Duodenal mucosa (tissue), 2 donors: ENCODE data around the gene LCAT.

Experiments
- H3K27ac ChIP-seq: one replicate; pipeline ENCODE4 v1.7.0; 2013; ENCODE audit warnings: low read depth, low read length
- H3K27me3 ChIP-seq, 2 donors: one replicate each; pipeline ENCODE4 v1.7.0; 2013; ENCODE audit warnings: low read length in 2 of 2, control low read depth in 1 of 2; ENCODE audit not compliant: insufficient read depth in 2 of 2, control insufficient read depth in 1 of 2
- H3K36me3 ChIP-seq, 2 donors: one replicate each; pipeline ENCODE4 v1.7.0; 2013; ENCODE audit warnings: low read length in 2 of 2, control low read depth in 1 of 2; ENCODE audit not compliant: insufficient read depth in 2 of 2, control insufficient read depth in 1 of 2
- H3K4me1 ChIP-seq, 2 donors: one replicate each; pipeline ENCODE4 v1.7.0; 2013; ENCODE audit warnings: low read length in 2 of 2, control low read depth in 1 of 2; ENCODE audit not compliant: insufficient read depth in 2 of 2, control insufficient read depth in 1 of 2
- H3K4me3 ChIP-seq, 2 donors: one replicate each; pipeline ENCODE4 v1.7.0; 2013; ENCODE audit warnings: low read length in 2 of 2, low read depth in 1 of 2
- H3K9ac ChIP-seq, 2 donors: one replicate each; pipeline ENCODE4 v1.7.0; 2013; ENCODE audit warnings: low read length in 2 of 2, low read depth in 1 of 2
- H3K9me3 ChIP-seq, 2 donors: one replicate each; pipeline ENCODE4 v1.7.0; 2013; ENCODE audit warnings: low read length in 2 of 2, control low read depth in 1 of 2; ENCODE audit not compliant: control insufficient read depth in 1 of 2

LCAT gene

DNA sequence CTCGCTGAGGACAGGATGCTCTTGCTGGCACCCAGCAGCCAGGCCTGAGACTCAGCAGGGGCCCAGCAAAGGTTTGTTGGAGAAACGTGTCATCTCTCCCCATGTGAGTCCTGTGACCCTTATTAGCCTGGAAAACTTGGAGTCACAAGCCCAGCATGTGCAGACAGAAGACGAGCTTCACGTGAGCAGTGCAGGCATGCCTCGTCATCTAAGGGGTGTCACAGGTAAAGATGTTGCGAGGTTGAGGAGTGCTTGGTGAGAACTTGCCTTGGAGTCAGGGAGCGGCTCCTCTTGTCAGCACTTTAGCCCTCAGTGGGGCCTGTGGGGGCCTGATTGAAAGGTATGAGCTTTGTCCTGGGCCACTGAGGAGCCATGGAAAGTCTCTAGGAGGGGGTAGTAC, 10.1 kb downstream of the LCAT start:
- Histone ChIP-seq H3K9me3 (no peaks in the 10 kb centered on the region), H3K27me3 (no peaks in the 10 kb centered on the region), H3K36me3 (peaks cover 30 to 51% of the 10 kb centered on the region in 2 donors), H3K27ac (no peak overlapping the region), H3K4me1 (peaks cover 15 to 21% of the 10 kb centered on the region in 2 donors), H3K4me3 (no peak overlapping the region), H3K9ac (no peak overlapping the region)

DNA sequence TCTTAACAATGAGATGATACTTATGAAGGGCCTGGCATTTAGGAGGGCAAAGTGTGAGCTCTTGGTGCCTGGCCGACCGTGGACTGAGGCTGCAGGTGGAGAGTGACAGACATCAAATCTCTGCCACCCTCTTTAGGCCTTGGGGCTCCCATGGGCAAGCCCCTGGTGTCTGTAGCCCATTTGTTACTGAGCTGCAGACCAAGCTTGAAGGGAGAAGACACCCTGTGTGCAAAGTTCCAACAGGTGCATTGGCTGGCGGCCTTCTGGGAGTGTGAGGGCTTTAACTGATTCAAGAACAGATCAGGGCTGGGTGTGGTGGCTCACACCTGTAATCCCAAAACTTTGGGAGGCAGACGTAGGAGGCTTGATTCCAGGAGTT, 11.5 kb downstream of the LCAT start:
- no peak overlapping the region for H3K9ac ChIP-seq
- no peak overlapping the region for H3K27ac ChIP-seq
- H3K4me1 ChIP-seq = peaks cover 14 to 20% of the 10 kb centered on the region in 2 donors
- H3K27me3 ChIP-seq = no peaks in the 10 kb centered on the region
- H3K4me3 ChIP-seq = no peak overlapping the region
- peaks cover 35 to 64% of the 10 kb centered on the region in 2 donors for H3K36me3 ChIP-seq
- no peaks in the 10 kb centered on the region for H3K9me3 ChIP-seq

DNA sequence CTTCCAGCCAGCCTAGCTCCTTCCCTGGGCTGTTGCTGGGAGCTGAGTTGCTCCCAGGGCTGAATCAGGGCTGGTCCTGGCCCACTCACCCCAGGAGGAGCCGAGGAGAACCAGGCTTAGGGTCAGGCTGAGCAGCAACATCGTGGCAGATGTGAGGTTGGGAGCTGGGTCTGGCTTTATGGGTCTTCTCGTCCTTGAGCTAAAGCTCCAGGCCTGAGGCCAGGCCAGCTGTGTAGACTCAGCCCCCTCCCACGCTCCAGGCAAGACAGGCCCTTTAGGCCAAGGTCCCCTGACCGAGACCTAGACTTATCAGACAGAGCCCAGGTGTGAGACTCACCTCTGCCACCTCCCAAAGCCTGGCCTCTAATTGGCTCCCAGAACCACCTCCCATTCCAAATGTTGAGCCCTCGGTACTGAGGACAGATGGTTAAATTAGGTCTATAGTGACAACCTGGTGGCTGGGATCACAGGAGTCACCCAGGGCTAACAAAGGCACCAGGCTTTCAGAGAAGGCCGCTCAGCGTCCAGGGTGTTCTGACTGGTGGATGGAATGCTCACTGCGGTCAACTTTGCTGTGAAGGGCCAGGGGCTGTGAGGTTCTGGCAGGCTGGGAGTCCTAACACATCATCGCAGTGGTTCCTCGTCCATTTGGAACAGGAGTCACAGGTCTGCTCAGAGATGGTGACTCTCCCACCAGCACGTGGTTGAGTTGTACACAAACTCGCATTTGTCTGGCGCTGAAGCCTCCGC, 12.0 kb downstream of the LCAT start, which contains the start of gene CTRL:
TSS of gene CTRL (minus strand) at position 151 of the 750 bp plus-strand sequence. CDS start at position 141, 10 bp downstream.
- H3K27me3 ChIP-seq = no peaks in the 10 kb centered on the region
- no peak within 1 kb of the TSS for H3K4me3 ChIP-seq
- no peaks in the 10 kb centered on the region for H3K9me3 ChIP-seq
- no peak within 1 kb of the TSS for H3K27ac ChIP-seq
- H3K36me3 ChIP-seq = peaks cover 35 to 67% of the 10 kb centered on the region in 2 donors
- H3K4me1 ChIP-seq = peaks cover 9 to 14% of the 10 kb centered on the region in 2 donors
- no peak within 1 kb of the TSS for H3K9ac ChIP-seq

DNA sequence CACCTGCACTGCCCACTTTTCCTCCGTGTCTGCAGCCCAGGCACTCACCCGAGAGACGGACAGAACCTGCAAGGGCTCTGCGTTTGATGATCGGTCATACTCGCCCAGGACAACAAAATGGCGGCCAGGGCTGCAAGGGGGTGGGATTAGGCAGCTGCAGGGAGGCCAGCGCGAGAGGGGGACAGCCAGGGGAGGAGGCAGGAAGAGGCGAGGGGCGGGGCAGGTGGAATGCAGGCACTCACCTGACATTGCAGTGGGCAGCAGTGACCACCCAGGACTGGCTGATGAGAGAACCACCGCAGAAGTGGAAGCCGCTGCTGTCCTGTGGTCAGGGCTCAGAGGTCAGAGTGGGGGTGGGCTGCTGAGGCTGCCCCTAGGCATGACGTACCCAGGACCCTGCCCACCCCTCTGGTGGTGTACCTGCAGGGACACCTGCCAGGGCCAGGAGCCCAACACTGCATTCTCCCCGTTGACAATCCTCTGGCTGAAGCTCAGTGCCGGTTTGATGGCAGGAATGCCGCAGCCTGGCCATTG, 13.2 kb downstream of the LCAT start:
- no peaks in the 10 kb centered on the region for H3K27me3 ChIP-seq
- H3K36me3 ChIP-seq = peaks cover 35 to 70% of the 10 kb centered on the region in 2 donors
- H3K4me3 ChIP-seq = no peak overlapping the region
- H3K9ac ChIP-seq = no peak overlapping the region
- no peaks in the 10 kb centered on the region for H3K9me3 ChIP-seq
- H3K27ac ChIP-seq = no peak overlapping the region
- H3K4me1 ChIP-seq = peaks cover 7 to 13% of the 10 kb centered on the region in 2 donors

DNA sequence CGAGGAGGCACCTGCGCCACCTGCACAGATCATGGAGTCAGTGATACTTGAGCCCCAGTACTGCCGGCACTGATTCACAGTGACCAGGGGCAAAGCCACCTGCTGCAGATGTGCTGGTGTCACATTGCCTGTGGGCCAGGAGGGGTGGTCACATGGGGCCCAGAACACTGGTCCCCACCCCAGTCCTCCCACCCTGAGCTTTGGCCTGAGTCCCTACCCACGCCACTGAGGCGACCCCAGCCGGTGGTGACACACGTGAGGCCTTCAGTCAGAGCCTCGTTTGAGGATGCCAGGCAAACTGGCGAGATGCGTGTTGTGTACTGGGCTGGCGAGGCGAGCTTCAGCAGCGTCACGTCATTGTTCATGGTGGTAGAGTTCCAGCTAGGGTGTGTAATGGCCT, 13.7 kb downstream of the LCAT start:
- no peak overlapping the region for H3K27ac ChIP-seq
- no peak overlapping the region for H3K4me3 ChIP-seq
- peaks cover 35 to 72% of the 10 kb centered on the region in 2 donors for H3K36me3 ChIP-seq
- peaks cover 5 to 8% of the 10 kb centered on the region in 2 donors for H3K4me1 ChIP-seq
- H3K9ac ChIP-seq = no peak overlapping the region
- no peaks in the 10 kb centered on the region for H3K9me3 ChIP-seq
- H3K27me3 ChIP-seq = no peaks in the 10 kb centered on the region

DNA sequence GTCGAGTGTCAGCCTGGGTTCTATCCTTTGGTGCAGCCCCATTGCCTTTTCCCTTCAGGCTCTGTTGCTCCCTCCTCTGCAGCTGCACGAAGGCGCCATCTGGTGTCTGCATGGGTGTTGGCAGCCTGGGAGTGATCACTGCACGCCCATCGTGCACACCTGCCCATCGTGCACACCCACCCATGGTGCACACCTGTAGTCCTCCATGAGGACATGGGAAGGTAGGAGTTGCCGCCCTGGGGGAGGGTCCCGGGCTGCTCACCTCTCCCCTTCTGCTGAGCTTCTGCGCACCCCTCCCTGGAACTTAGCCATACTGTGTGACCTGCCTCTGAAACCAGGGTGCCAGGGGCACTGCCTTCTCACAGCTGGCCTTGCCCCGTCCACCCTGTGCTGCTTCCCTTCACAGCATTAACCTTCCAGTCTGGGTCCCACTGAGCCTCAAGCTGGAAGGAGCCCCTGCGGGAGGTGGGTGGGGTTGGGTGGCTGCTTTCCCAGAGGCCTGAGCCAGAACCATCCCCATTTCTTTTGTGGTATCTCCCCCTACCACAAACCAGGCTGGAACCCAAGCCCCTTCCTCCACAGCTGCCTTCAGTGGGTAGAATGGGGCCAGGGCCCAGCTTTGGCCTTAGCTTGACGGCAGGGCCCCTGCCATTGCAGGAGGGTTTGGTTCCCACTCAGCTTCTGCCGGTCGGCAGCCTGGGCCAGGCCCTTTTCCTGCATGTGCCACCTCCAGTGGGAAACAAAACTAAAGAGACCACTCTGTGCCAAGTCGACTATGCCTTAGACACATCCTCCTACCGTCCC, 15.2 kb downstream of the LCAT start:
- no peak overlapping the region for H3K9ac ChIP-seq
- H3K9me3 ChIP-seq = no peaks in the 10 kb centered on the region
- peaks cover 23 to 66% of the 10 kb centered on the region in 2 donors for H3K36me3 ChIP-seq
- H3K27me3 ChIP-seq = no peaks in the 10 kb centered on the region
- H3K4me3 ChIP-seq = no peak overlapping the region
- no peak overlapping the region for H3K27ac ChIP-seq
- H3K4me1 ChIP-seq = no peaks in the 10 kb centered on the region

DNA sequence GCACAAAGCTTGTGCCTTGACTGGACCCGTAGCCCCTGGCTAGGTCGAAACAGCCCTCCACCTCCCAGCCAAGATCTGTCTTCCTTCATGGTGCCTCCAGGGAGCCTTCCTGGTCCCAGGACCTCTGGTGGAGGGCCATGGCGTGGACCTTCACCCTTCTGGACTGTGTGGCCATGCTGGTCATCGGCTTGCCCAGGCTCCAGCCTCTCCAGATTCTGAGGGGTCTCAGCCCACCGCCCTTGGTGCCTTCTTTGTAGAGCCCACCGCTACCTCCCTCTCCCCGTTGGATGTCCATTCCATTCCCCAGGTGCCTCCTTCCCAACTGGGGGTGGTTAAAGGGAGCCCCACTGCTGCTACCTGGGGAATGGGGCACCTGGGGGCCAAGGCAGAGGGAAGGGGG, 15.8 kb downstream of the LCAT start:
- Histone ChIP-seq H3K4me3 (no peak overlapping the region), H3K36me3 (peaks cover 19 to 68% of the 10 kb centered on the region in 2 donors), H3K27me3 (no peaks in the 10 kb centered on the region), H3K9ac (no peak overlapping the region), H3K27ac (no peak overlapping the region), H3K9me3 (no peaks in the 10 kb centered on the region), H3K4me1 (peaks cover 0 to under 1% of the 10 kb centered on the region in 2 donors)

DNA sequence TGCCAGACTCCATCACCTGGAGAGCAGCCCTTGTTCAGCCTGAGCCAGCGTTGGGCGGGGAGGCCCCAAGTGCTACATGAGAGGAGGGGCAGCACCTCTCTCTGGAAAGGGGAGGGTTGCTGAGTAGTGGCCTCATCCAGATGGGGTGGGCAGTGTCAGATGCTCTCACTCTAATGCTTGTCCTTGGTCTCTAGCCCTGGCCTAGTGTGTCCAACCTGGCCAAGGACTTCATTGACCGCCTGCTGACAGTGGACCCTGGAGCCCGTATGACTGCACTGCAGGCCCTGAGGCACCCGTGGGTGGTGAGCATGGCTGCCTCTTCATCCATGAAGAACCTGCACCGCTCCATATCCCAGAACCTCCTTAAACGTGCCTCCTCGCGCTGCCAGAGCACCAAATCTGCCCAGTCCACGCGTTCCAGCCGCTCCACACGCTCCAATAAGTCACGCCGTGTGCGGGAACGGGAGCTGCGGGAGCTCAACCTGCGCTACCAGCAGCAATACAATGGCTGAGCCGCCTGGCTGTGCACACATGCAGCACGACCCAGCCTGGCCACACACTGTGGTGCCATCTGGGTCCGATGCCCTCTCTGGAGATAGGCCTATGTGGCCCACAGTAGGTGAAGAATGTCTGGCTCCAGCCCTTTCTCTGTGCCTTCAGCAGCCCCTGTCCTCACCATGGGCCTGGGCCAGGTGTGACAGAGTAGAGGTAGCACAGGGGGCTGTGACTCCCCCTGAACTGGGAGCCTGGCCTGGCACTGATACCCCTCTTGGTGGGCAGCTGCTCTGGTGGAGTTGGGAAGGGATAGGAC, 16.6 kb downstream of the LCAT start:
- Histone ChIP-seq H3K9me3 (no peaks in the 10 kb centered on the region), H3K36me3 (peaks cover 18 to 76% of the 10 kb centered on the region in 2 donors), H3K9ac (no peak overlapping the region), H3K4me3 (no peak overlapping the region), H3K27ac (no peak overlapping the region), H3K4me1 (peaks cover 0 to 6% of the 10 kb centered on the region in 2 donors), H3K27me3 (no peaks in the 10 kb centered on the region)

DNA sequence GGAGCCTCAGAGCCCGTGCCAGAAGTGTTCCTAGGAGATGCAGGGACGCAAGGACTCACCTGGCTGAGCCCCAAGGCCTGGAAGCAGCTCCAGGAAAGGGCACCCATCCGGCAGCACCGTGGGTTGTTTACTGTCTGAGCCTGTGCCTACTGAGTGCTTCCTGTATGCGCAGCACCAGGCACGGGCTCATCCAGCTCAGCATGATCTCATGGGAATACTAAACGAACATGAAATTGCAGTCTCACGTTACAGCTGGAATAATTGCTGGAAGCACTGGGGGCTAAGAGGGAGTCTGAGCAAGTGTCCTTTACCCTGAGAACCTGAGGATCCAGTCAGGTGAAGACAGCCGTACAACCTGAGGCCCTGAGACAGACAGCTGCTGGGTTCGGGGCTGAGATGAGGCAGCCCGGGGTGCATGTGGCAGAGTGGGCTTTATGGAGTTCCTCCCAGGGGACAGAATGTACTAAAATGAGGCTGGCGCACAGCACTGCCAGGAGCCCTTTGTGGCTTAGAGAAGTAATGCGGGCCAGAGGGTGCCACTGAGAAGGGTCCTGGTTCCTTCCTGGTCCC, 17.7 kb downstream of the LCAT start:
- no peak overlapping the region for H3K4me3 ChIP-seq
- peaks cover 0 to 6% of the 10 kb centered on the region in 2 donors for H3K4me1 ChIP-seq
- no peak overlapping the region for H3K9ac ChIP-seq
- H3K36me3 ChIP-seq = peaks cover 14 to 72% of the 10 kb centered on the region in 2 donors
- no peaks in the 10 kb centered on the region for H3K9me3 ChIP-seq
- H3K27ac ChIP-seq = no peak overlapping the region
- H3K27me3 ChIP-seq = no peaks in the 10 kb centered on the region
